ENCODE results near the gene LRRC53. TPM values are rescaled to one million over a fixed set of nuclear protein-coding genes. Genes with fewer than 3 reads are reported as not detected.

The LRRC53 gene
- total RNA-seq, 1 experiment from 2014 or later = not detected

DNA sequence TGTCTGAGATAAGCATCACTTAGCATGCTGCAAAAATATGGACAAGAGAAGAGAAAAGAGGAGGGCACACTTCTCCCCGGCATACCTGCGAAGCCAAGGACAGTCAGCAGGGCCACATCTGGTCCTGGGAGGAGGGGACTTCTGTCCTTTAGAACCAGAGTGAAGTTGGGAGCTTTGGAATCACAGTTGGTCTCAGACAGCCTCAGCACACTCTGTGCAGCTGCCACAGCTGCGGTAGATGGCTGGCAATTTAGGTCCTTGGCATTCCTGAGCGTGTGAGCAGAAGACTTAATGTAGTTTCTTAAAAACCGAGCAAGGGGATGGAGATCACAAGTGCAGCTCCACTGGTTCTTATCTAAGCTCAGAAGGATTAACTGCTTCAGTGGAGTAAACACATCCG lies 32.3 kb downstream of the LRRC53 start:
- CTCF ChIA-PET = no interaction called here
- intact Hi-C loops (cut with micrococcal nuclease; ENCODE audit: unreplicated experiment) = no loop called here

DNA sequence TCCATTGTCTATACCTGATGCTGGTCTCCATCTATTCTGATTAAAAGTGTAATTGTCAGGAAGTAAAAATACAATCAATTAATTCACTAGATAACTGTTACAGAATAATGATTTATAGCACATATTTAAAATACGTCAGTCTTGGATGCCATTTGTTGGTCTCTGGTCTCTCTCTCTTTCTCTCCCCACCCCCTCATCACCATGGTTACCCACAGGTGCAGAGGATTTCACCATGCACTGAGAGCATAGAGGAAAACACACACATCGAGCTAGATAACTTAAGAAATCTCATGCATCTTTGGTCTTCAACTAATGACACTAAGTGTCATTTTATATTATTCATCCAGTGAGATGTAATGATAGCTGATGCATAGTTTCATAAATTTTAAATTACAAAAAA lies 33.4 kb downstream of the LRRC53 start:
- H3K36me3 ChIP-seq (ENCODE audit: insufficient read depth, low read length, poor library complexity, severe bottlenecking) = no peaks in the 10 kb centered on the region
- TF ChIP-seq, protein P1, sequence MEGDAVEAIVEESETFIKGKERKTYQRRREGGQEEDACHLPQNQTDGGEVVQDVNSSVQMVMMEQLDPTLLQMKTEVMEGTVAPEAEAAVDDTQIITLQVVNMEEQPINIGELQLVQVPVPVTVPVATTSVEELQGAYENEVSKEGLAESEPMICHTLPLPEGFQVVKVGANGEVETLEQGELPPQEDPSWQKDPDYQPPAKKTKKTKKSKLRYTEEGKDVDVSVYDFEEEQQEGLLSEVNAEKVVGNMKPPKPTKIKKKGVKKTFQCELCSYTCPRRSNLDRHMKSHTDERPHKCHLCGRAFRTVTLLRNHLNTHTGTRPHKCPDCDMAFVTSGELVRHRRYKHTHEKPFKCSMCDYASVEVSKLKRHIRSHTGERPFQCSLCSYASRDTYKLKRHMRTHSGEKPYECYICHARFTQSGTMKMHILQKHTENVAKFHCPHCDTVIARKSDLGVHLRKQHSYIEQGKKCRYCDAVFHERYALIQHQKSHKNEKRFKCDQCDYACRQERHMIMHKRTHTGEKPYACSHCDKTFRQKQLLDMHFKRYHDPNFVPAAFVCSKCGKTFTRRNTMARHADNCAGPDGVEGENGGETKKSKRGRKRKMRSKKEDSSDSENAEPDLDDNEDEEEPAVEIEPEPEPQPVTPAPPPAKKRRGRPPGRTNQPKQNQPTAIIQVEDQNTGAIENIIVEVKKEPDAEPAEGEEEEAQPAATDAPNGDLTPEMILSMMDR (conservative IDR thresholded peaks at IDR 0.05; ENCODE audit: low read depth, low read length) = no peak
- no peak for TF ChIP-seq EZH2 (IDR thresholded peaks at IDR 0.05; ENCODE audit: borderline replicate concordance, low read depth, low read length, poor library complexity, severe bottlenecking)
- DNase-seq (ENCODE audit: low spot score) = no peak
- POLR2A ChIA-PET (ENCODE audit: low non-redundant PET) = no interaction called here
- no TSS peak for BruUV-seq (replicated peaks)
- H3K4me1 ChIP-seq (ENCODE audit: insufficient read depth, low read length, poor library complexity, severe bottlenecking) = no peaks in the 10 kb centered on the region
- CTCF ChIA-PET = no interaction called here
- H3K4me3 ChIP-seq (ENCODE audit: low read depth, low read length, poor library complexity, severe bottlenecking) = no peak overlapping the region
- intact Hi-C loops (cut with micrococcal nuclease; ENCODE audit: unreplicated experiment) = no loop called here
- H3K9me3 ChIP-seq (ENCODE audit: low read depth, low read length, poor library complexity, severe bottlenecking) = no peaks in the 10 kb centered on the region
- no peak overlapping the region for H3K27ac ChIP-seq (ENCODE audit: low read depth, low read length, poor library complexity, severe bottlenecking)
- H3K27me3 ChIP-seq (replicated peaks; ENCODE audit: insufficient read depth, low read depth, low read length, poor library complexity) = peaks cover 4% of the 10 kb centered on the region

More for the DNA sequence above, 32.3 kb downstream of the LRRC53 start:
- Histone ChIP-seq H3K36me3 (ENCODE audit: insufficient read depth, low read length, poor library complexity, severe bottlenecking) (no peaks in the 10 kb centered on the region), H3K9me3 (ENCODE audit: low read depth, low read length, poor library complexity, severe bottlenecking) (no peaks in the 10 kb centered on the region), H3K27ac (ENCODE audit: low read depth, low read length, poor library complexity, severe bottlenecking) (no peak overlapping the region), H3K4me3 (ENCODE audit: low read depth, low read length, poor library complexity, severe bottlenecking) (no peak overlapping the region), H3K4me1 (ENCODE audit: insufficient read depth, low read length, poor library complexity, severe bottlenecking) (no peaks in the 10 kb centered on the region), H3K27me3 (replicated peaks; ENCODE audit: insufficient read depth, low read depth, low read length, poor library complexity) (peaks cover 13% of the 10 kb centered on the region)
- POLR2A ChIA-PET (ENCODE audit: low non-redundant PET) = interaction anchor here (0.5 kb wide), 1 partner anchor 153 kb away, joined by 4 read pairs; no protein-coding TSS in a partner anchor
- DNase-seq (ENCODE audit: low spot score) = no peak
- no peak for TF ChIP-seq EZH2 (IDR thresholded peaks at IDR 0.05; ENCODE audit: borderline replicate concordance, low read depth, low read length, poor library complexity, severe bottlenecking)
- TF ChIP-seq, protein P1 (conservative IDR thresholded peaks at IDR 0.05; ENCODE audit: low read depth, low read length) = no peak
- no TSS peak for BruUV-seq (replicated peaks)

DNA sequence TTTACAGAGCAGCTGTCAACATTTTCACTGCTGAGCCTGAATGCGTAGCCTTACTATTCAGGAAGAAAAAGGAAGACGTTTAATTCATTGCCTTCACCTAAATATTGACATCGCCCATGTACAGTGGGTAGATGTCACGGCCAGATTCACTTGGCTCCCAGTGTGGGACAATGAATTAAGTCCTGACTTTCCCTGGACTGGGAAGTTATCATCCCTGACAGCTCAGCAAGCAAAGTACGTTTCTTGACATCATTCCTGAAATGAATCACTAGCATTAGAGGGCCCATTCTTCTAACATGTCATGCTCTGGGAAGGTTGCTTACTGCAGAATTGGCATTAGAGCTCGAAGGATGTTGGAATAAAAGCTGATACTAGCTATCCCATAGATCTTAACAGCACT lies 37.8 kb downstream of the LRRC53 start:
- H3K36me3 ChIP-seq (ENCODE audit: insufficient read depth, low read length, poor library complexity, severe bottlenecking) = no peaks in the 10 kb centered on the region
- H3K27ac ChIP-seq (ENCODE audit: low read depth, low read length, poor library complexity, severe bottlenecking) = no peak overlapping the region
- no peak overlapping the region for H3K4me3 ChIP-seq (ENCODE audit: low read depth, low read length, poor library complexity, severe bottlenecking)
- H3K4me1 ChIP-seq (ENCODE audit: insufficient read depth, low read length, poor library complexity, severe bottlenecking) = no peaks in the 10 kb centered on the region
- BruUV-seq (replicated peaks) = no TSS peak
- POLR2A ChIA-PET (ENCODE audit: low non-redundant PET) = no interaction called here
- H3K27me3 ChIP-seq (replicated peaks; ENCODE audit: insufficient read depth, low read depth, low read length, poor library complexity) = peaks cover 24% of the 10 kb centered on the region
- CTCF ChIA-PET = no interaction called here
- intact Hi-C loops (cut with micrococcal nuclease; ENCODE audit: unreplicated experiment) = no loop called here
- TF ChIP-seq EZH2 (IDR thresholded peaks at IDR 0.05; ENCODE audit: borderline replicate concordance, low read depth, low read length, poor library complexity, severe bottlenecking) = no peak
- TF ChIP-seq, protein P1 (conservative IDR thresholded peaks at IDR 0.05; ENCODE audit: low read depth, low read length) = no peak
- no peaks in the 10 kb centered on the region for H3K9me3 ChIP-seq (ENCODE audit: low read depth, low read length, poor library complexity, severe bottlenecking)
- no peak for DNase-seq (ENCODE audit: low spot score)
